Measurements from ENCODE around the gene EXOC4. TPM values are rescaled to one million over a fixed set of nuclear protein-coding genes. Genes with fewer than 3 reads are reported as not detected.
"Not testable (repeated sequence)": the region's sequence is repeated elsewhere in the genome, so short reads cannot be mapped to it uniquely, and the experiment has no call there.

The EXOC4 gene
- total RNA-seq, 1 experiment from 2014 or later: 77.0 TPM

GRCh38 chr7:133771788-133772419 lies 519.0 kb downstream of the EXOC4 start:
- DNase-seq (ENCODE audit: extremely low read depth, low read depth): no peak

- no peak for DNase-seq (ENCODE audit: extremely low read depth, low read depth)
Observed at GRCh38 chr7:133773601-133774000, 520.7 kb downstream of the EXOC4 start.

- DNase-seq (ENCODE audit: extremely low read depth, low read depth): no peak
Observed at GRCh38 chr7:133775201-133775600, 522.3 kb downstream of the EXOC4 start.

- no peak for DNase-seq (ENCODE audit: extremely low read depth, low read depth)
Observed at GRCh38 chr7:133776266-133776665, 523.4 kb downstream of the EXOC4 start.

- no peak for DNase-seq (ENCODE audit: extremely low read depth, low read depth)
Observed at GRCh38 chr7:133777701-133778100, 524.8 kb downstream of the EXOC4 start.

GRCh38 chr7:133778472-133778871 lies 525.6 kb downstream of the EXOC4 start:
- DNase-seq (ENCODE audit: extremely low read depth, low read depth): no peak

- DNase-seq (ENCODE audit: extremely low read depth, low read depth): not testable (repeated sequence)
Observed at GRCh38 chr7:133779538-133779937, 526.7 kb downstream of the EXOC4 start.

GRCh38 chr7:133780912-133781311 lies 528.0 kb downstream of the EXOC4 start:
- no peak for DNase-seq (ENCODE audit: extremely low read depth, low read depth)

- no peak for DNase-seq (ENCODE audit: extremely low read depth, low read depth)
Observed at GRCh38 chr7:133781486-133782090, 528.7 kb downstream of the EXOC4 start.

GRCh38 chr7:133782470-133782869 lies 529.6 kb downstream of the EXOC4 start:
- no peak for DNase-seq (ENCODE audit: extremely low read depth, low read depth)

- no peak for DNase-seq (ENCODE audit: extremely low read depth, low read depth)
Observed at GRCh38 chr7:133783276-133783675, 530.4 kb downstream of the EXOC4 start.

- no peak for DNase-seq (ENCODE audit: extremely low read depth, low read depth)
Observed at GRCh38 chr7:133784486-133785001, 531.7 kb downstream of the EXOC4 start.

GRCh38 chr7:133786401-133786937 lies 533.6 kb downstream of the EXOC4 start:
- DNase-seq (ENCODE audit: extremely low read depth, low read depth): no peak

GRCh38 chr7:133789974-133790373 lies 537.1 kb downstream of the EXOC4 start:
- no peak for DNase-seq (ENCODE audit: extremely low read depth, low read depth)

- DNase-seq (ENCODE audit: extremely low read depth, low read depth): no peak
Observed at GRCh38 chr7:133790911-133791310, 538.0 kb downstream of the EXOC4 start.

GRCh38 chr7:133794479-133794878 lies 541.6 kb downstream of the EXOC4 start:
- DNase-seq (ENCODE audit: extremely low read depth, low read depth): no peak

- DNase-seq (ENCODE audit: extremely low read depth, low read depth): no peak
Observed at GRCh38 chr7:133795068-133795665, 542.3 kb downstream of the EXOC4 start.

GRCh38 chr7:133796782-133797745 lies 544.2 kb downstream of the EXOC4 start:
- DNase-seq (ENCODE audit: extremely low read depth, low read depth): no peak

GRCh38 chr7:133797818-133798520 lies 545.1 kb downstream of the EXOC4 start:
- DNase-seq (ENCODE audit: extremely low read depth, low read depth): no peak

GRCh38 chr7:133801341-133801740 lies 548.5 kb downstream of the EXOC4 start:
- no peak for DNase-seq (ENCODE audit: extremely low read depth, low read depth)

Data from NCI-H460 (cell line).